Upper lobe of left lung (tissue), 4 donors: ENCODE measurements around the gene TAAR9.

Source experiments
- EP300 ChIP-seq, 4 donors: sonication (generic); formaldehyde crosslinking; IDR thresholded peaks; one replicate each; pipeline ENCODE4 v1.5.1; 2017; ENCODE audit warnings: antibody characterized with exemption in 4 of 4, control low read depth in 2 of 4
- POLR2A ChIP-seq, 4 donors: fragments of 450-650 bp; IDR thresholded peaks; one replicate each; pipeline ENCODE4 v1.5.1; 2016 to 2017; ENCODE audit warnings: antibody characterized with exemption in 4 of 4, mild to moderate bottlenecking in 2 of 4
- POLR2AphosphoS5 ChIP-seq, 2 donors: sonication (generic); formaldehyde crosslinking; IDR thresholded peaks; one replicate each; pipeline ENCODE4 v1.5.1; 2017; ENCODE audit warnings: antibody characterized with exemption in 2 of 2
- TF ChIP-seq, protein P1 (sequence below), 6 experiments: fragments of 450-650 bp in 4 of 6; fragments of 200-600 bp in 2 of 6; sonication (generic) in 2 of 6; IDR thresholded peaks; one replicate each; pipeline ENCODE4 v1.5.1; 2016 to 2019; ENCODE audit warnings: antibody characterized with exemption in 6 of 6

DNA sequence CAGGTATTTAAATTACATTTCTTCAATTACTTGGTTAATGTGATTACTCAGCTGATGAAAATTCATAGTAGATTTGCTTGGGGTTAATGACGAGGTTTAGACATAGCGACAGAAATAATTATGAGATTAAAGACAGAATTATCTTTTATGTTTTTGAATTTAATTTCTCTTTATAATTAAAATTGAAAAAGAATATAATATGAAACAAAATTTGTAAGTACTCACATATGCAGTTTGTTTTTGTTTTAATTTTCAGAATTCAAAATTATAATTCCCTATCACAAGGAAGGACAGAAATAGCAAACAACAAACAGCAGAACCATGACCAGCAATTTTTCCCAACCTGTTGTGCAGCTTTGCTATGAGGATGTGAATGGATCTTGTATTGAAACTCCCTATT is 14.3 kb downstream of the TAAR9 start, which contains the start of gene TAAR8:
- TF ChIP-seq, protein P1, sequence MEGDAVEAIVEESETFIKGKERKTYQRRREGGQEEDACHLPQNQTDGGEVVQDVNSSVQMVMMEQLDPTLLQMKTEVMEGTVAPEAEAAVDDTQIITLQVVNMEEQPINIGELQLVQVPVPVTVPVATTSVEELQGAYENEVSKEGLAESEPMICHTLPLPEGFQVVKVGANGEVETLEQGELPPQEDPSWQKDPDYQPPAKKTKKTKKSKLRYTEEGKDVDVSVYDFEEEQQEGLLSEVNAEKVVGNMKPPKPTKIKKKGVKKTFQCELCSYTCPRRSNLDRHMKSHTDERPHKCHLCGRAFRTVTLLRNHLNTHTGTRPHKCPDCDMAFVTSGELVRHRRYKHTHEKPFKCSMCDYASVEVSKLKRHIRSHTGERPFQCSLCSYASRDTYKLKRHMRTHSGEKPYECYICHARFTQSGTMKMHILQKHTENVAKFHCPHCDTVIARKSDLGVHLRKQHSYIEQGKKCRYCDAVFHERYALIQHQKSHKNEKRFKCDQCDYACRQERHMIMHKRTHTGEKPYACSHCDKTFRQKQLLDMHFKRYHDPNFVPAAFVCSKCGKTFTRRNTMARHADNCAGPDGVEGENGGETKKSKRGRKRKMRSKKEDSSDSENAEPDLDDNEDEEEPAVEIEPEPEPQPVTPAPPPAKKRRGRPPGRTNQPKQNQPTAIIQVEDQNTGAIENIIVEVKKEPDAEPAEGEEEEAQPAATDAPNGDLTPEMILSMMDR (IDR thresholded peaks at IDR 0.05), result no peak
- TF ChIP-seq POLR2A (IDR thresholded peaks at IDR 0.05) (no peak), POLR2AphosphoS5 (IDR thresholded peaks at IDR 0.05) (no peak), EP300 (IDR thresholded peaks at IDR 0.05) (no peak)
